HG03520 (cell line): ENCODE measurements around the gene TIGAR.

Experiments
- ATAC-seq: cut with Tn5 transposase; IDR thresholded peaks from one replicate; pipeline ENCODE4 v1.9.1; 2021; ENCODE audit warnings: mild to moderate bottlenecking, moderate library complexity; ENCODE audit not compliant: unreplicated experiment

The TIGAR gene

DNA sequence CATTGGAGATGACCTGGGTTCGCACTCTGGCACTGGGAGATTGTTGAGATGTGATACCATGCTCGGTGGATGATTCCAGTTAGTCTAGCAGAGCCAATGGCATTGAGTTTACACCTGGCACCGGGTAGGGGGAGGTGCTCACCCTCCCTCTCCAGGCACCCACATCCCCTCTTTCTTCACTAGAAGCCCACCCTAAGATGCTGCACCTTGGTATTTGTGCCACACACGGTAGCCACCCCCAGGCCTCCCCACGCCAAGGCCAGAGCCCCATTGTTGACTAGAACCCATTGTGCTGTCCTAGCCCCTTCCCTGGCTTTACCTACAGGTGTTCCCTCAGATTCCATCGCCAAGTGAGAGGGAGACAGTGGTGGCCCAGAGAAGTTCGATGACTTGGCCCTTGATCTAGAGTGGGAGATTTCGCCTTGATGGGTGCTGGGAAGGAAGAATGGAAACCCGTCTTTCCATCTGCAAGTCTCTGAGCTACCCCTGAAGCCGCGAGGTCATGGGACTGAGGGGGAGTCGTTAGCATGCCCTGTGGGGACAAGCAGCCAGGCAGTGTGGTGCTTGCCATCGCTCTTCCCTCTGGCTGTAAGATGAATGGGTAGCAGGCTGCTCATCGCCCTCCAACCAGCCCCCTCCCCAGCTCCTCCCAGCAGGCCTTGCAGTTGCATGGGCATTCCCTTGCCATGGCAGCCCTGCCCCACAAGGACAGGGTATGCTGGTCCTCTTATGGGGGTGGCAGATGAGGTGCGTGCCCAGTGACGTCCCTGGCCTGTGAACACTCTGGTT is 38.7 kb upstream of the TIGAR start:
- no peak for ATAC-seq

DNA sequence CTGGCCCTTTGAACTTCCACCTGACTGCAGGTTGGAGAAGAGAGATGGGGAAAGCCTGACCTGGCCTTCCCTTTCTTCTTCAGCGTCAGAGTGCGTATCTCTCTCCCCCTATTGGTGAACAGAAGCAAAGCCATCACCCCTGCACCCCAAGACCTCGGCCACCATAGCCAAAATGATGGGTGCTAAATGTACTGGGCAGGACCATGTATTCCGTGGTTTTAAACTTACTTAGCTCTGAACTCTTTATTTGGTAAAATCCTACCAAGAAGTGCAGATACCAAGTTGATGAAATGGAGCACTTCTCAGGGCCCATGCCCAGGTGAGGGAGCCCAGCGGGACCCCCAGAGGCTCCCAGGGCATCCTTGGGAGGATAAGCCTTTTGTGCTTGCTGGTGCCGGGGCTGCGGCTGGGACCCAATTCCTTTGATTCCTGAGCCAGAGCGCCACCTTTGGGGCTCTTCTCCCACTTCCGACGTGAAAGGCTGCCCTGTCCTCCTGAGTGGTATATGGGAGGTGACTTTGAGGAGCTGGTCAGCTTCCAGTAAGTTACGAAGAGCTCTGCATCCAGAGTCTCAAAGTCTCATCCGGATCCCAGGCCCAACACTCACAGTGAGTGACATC is 38.0 kb upstream of the TIGAR start:
- no peak for ATAC-seq

DNA sequence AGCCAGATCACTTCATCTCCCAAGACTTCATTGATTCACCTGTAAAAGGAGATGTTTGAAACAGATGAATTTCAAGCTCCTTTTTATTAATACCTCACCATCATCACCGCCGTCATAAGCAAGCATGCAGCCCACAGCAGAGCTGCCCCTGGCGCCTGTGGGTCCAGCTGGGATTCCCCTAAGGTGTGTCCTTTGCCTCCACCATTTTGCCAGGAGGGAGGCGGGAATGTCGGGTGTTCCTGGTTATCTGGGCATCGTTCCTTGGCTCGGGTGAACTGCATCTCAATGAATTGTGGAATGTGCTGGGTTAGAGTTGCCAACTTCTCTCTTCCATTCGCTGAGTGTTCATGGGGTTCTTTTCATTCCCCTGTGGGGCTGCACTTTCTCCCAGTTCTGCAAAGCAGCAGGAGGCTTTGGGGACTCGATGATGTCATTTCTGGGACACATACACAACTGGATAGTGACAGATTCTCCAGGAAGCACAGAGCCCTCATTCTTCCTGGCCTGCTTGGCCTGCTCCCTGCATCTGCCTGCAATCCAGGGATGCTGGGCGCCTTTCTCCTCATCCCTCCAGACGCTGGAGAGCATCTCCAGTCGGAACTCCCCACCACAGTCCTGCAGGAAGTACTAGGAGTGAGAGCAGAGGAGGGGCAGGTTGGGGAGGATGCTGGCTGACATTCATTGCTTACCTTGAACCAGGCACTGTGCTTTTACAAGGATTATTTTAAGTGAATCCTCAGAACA is 37.3 kb upstream of the TIGAR start:
- ATAC-seq, result no peak

GRCh38 chr12:4284306-4284705 is 36.7 kb upstream of the TIGAR start:
- no peak for ATAC-seq

- no peak for ATAC-seq
Measured at GRCh38 chr12:4285070-4285469, 35.9 kb upstream of the TIGAR start.

DNA sequence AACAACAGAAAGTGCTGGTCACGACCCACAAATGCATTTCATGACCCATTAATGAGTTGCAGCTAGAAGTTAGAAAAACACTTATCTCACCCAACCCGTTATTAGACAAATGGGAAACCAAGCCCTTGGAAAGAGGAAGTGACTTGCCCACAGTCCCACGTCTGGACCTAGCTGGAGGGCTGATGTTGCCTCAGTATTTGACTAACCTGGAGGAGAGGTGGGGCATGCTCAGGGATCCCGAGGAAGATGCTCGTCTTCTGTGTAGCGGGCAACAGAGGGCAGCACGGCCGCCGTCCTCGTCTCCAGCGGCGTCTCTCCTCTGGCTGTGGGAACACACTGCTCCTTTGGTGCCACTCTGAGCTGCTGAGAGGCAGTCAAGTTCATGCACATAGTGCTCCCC is 34.8 kb upstream of the TIGAR start:
- ATAC-seq, result no peak

DNA sequence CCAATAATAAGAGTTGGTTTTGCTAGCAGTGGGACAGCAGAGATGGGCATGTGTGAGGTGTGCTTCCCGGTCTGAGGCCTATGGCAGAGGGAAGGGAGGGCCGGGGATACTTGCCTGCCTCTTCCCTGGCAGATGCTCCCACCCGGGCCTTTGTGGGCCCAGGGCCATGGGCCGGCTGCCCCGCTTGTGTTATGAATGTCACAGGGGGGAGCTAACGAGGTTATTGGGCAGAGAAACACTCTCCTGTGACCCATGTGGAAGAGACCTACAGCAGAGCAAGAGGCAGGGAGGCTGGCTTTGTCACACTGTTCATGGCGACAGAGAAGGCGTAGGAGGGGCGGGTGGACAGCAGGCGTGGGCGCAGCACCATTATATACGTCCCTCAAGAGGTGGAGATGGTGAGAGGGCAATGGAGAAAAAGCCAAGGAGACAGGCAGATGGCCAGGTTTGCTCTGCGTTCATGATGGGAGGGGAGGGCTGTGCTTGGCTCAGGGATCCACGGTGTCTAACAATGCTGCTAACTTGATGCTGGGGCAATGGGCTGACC is 34.2 kb upstream of the TIGAR start:
- ATAC-seq, result no peak

DNA sequence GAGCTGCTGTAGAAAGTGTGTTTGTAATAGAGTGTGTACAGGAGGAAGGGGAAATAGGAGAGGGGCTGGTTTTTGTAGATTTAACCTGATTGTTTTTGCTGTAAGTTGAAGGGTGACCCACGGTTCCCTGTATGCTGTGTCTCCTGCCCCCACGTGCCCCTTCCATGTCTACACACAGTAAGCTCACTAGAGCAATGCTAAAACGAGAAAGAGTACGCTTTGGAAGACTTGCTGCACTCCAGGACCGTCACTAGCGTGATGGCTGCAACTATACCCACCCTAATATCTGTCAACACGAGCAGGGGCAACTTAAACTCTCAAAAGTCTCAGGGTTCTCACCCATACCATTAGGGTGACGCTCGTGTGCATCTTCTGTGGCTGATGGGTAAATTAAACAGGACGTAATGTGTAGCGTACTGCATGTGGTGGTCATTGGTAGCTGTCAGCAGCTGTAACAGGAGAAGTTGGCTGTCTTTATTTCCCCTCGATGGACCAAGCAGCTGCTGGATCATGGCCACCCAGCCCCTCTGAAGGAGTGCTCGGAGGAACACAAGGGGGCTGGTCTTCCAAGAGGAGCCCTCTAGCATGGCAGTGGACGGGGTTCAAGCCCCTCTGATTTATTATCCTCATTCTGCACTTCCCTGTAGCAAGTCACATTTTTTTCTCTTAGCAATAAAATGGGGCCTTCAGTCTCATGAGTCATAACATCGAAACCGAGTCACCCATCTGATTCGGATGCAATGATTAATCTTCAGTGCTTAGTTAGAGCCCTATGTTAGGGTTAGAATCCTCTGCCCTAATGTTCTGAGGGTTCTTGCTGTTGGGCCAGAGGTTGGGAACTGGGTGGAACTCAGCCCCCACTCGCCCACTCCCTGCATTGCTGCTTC is 33.4 kb upstream of the TIGAR start:
- ATAC-seq, result no peak

- ATAC-seq, result no peak
Measured at GRCh38 chr12:4288296-4289131, 32.5 kb upstream of the TIGAR start.

GRCh38 chr12:4289231-4289878 is 31.7 kb upstream of the TIGAR start:
- ATAC-seq, result no peak

DNA sequence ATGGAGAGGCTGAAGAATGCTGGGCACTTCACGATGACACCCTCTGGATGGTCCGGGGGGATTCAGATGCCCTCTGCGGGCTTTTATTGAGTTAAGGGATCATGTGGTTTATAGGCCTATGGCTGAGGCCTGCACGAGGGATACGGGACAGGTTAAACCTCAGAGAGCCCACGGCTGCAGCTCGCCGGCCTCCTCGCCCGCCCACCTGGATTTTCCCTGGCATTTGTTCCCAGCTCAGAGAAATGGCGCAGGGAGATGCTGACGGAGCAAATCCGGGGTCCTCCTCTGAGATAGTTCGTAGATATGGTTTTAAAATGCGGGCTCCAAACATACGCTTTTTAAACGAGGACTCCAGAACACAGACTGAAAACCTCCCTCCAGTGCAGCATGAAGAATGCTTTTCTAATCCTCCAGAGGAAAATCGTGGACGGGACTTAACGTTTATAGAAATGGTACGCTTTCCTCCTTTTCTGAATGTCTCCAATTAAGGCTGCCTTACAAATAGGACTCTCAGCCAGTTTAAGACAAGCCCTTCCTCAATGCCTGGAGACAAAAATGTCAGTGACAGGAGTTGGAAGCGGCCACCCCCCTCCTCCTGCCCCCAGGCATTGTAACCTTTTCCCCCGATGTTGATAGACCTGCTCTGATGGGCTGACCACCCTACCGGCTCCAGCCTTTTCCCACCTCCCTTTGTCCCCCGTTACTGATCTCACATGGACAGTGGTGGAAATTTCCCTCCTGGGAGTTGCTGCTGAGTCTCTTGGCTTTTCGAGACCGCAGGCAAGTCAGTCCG is 30.8 kb upstream of the TIGAR start:
- no peak for ATAC-seq

DNA sequence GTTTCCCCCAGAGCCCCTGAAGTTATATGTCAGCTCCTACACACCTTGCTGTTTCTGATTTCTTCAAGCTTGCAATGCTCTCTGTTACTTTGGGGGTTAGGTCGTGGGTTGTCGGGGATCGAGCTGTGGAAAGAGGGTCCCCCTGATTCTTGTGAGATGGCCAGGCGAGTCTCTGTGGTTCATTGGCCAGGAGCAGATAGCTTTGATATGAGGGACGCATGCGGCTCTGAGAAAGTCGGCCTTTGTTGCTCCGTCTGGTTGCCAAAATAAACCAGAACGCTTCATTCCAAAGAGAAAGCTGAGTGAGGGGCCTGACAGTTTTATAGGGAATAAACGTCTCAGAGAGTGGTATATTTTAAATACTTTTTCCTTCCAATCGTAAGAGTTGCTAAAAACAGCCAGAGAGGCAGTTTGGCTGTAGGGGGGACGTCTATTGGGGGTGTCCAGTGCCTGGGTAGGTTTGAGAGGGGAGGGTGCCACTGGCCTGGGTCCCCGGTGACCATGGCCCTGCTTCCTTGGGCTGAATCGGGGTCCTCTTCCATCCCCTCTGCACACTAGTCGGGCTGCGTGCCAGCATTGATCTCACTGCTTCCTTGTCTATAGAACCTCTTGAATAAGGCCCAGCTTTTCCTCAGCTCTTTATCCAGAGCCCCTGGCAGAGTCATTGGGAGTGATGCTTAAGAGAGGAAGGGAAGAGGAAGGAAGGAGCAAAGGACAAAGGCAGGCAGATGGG is 28.5 kb upstream of the TIGAR start:
- ATAC-seq, result no peak

GRCh38 chr12:4293299-4293965 is 27.6 kb upstream of the TIGAR start:
- no peak for ATAC-seq

GRCh38 chr12:4293966-4294505 is 27.0 kb upstream of the TIGAR start:
- ATAC-seq, result no peak

DNA sequence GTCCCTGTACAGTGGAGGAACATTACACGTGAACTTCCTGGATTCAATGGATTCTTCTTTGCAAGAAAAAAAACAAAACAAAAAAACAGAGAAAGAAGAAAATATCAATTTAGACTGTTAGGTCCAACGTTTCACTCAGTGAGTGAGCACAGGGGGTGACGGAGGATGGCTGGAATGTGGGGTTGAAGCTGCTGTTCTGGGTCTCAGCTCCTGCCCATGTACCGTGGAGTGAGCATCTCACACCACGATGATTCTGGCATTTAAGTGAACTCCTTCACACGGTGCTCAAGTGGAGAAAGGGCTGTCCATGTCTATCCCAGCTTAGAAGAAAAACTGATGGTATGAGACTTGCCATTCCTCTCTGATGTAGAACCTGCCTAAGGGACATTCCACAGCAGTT is 24.3 kb upstream of the TIGAR start:
- no peak for ATAC-seq

GRCh38 chr12:4297617-4298016 is 23.4 kb upstream of the TIGAR start:
- no peak for ATAC-seq

GRCh38 chr12:4300883-4301282 is 20.1 kb upstream of the TIGAR start:
- ATAC-seq, result no peak
